Brain pericyte (primary cell): ENCODE data around the gene SERPINE1.
"Not testable (repeated sequence)": the region's sequence is repeated elsewhere in the genome, so short reads cannot be mapped to it uniquely, and the experiment has no call there.

Experiments
- DNase-seq: peaks from one replicate; pipeline ENCODE4 v3.0.0-alpha.2; 2012; ENCODE audit warnings: low read depth, low spot score

SERPINE1 gene

GRCh38 chr7:101126651-101127459, at the start of gene SERPINE1:
SERPINE1 (plus strand) TSS chr7:101127104; CDS start chr7:101128394, 1,290 bp downstream.
- peak; percentile 86 for DNase-seq

GRCh38 chr7:101077303-101078086, 49.4 kb upstream of the SERPINE1 start:
- no peak for DNase-seq

GRCh38 chr7:101081432-101081831, 45.5 kb upstream of the SERPINE1 start:
- no peak for DNase-seq

- no peak for DNase-seq
Observed at GRCh38 chr7:101084865-101085161, 42.1 kb upstream of the SERPINE1 start.

- DNase-seq, result no peak
Observed at GRCh38 chr7:101085162-101085964, 41.5 kb upstream of the SERPINE1 start, which contains the start of gene TRIM56. TRIM56 (plus strand) TSS chr7:101085481; CDS start chr7:101087313, 1,832 bp downstream.

GRCh38 chr7:101087334-101088068, 39.4 kb upstream of the SERPINE1 start:
- DNase-seq, result no peak

GRCh38 chr7:101088069-101088425, 38.9 kb upstream of the SERPINE1 start:
- DNase-seq, result no peak

GRCh38 chr7:101088858-101089529, 37.9 kb upstream of the SERPINE1 start:
- no peak for DNase-seq

GRCh38 chr7:101089876-101090275, 37.0 kb upstream of the SERPINE1 start:
- DNase-seq, result no peak

GRCh38 chr7:101092266-101092905, 34.5 kb upstream of the SERPINE1 start:
- not testable (repeated sequence) for DNase-seq

GRCh38 chr7:101093906-101094305, 33.0 kb upstream of the SERPINE1 start:
- DNase-seq, result no peak

GRCh38 chr7:101094376-101094775, 32.5 kb upstream of the SERPINE1 start:
- DNase-seq, result no peak

- no peak for DNase-seq
Observed at GRCh38 chr7:101094791-101095375, 32.0 kb upstream of the SERPINE1 start.

- no peak for DNase-seq
Observed at GRCh38 chr7:101096331-101096956, 30.5 kb upstream of the SERPINE1 start.

GRCh38 chr7:101096957-101097347, 30.0 kb upstream of the SERPINE1 start:
- DNase-seq, result no peak

GRCh38 chr7:101097561-101097960, 29.3 kb upstream of the SERPINE1 start:
- no peak for DNase-seq

- DNase-seq, result peak; percentile 96
Observed at GRCh38 chr7:101099969-101100781, 26.7 kb upstream of the SERPINE1 start.
